Measurements from ENCODE around the gene TNFAIP6.

GRCh38 chr2:151407281-151407680 lies 49.9 kb downstream of the TNFAIP6 start:
- TF ChIP-seq, protein P1, sequence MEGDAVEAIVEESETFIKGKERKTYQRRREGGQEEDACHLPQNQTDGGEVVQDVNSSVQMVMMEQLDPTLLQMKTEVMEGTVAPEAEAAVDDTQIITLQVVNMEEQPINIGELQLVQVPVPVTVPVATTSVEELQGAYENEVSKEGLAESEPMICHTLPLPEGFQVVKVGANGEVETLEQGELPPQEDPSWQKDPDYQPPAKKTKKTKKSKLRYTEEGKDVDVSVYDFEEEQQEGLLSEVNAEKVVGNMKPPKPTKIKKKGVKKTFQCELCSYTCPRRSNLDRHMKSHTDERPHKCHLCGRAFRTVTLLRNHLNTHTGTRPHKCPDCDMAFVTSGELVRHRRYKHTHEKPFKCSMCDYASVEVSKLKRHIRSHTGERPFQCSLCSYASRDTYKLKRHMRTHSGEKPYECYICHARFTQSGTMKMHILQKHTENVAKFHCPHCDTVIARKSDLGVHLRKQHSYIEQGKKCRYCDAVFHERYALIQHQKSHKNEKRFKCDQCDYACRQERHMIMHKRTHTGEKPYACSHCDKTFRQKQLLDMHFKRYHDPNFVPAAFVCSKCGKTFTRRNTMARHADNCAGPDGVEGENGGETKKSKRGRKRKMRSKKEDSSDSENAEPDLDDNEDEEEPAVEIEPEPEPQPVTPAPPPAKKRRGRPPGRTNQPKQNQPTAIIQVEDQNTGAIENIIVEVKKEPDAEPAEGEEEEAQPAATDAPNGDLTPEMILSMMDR (IDR thresholded peaks at IDR 0.05) = no peak
- no peak for TF ChIP-seq POLR2AphosphoS5 (IDR thresholded peaks at IDR 0.05)
- no peak for TF ChIP-seq POLR2A (IDR thresholded peaks at IDR 0.05)
- TF ChIP-seq EP300 (IDR thresholded peaks at IDR 0.05) = no peak

All from suprapubic skin (tissue), 4 donors.